Gastroesophageal sphincter (tissue), 3 donors: Measurements from ENCODE around the gene JPH4.

Experiments used
- CTCF ChIP-seq, 4 experiments: fragments of 200-600 bp in 2 of 4; fragments of 450-650 bp in 2 of 4; sonication (generic) in 1 of 4; IDR thresholded peaks; one replicate each; pipeline ENCODE4 v1.5.1; 2017 to 2019; ENCODE audit warnings: antibody characterized with exemption in 4 of 4, mild to moderate bottlenecking in 2 of 4, moderate library complexity in 2 of 4
- POLR2AphosphoS5 ChIP-seq: sonication (generic); formaldehyde crosslinking; IDR thresholded peaks from one replicate; pipeline ENCODE4 v1.6.1; 2017; ENCODE audit warnings: antibody characterized with exemption

- no peak for TF ChIP-seq POLR2AphosphoS5
- no peak for TF ChIP-seq CTCF (IDR thresholded peaks at IDR 0.05)
Observed at GRCh38 chr14:23544511-23545447, 33.8 kb downstream of the JPH4 start.
